ENCODE data around the gene CDKN2B-AS1.

CDKN2B-AS1 gene

DNA sequence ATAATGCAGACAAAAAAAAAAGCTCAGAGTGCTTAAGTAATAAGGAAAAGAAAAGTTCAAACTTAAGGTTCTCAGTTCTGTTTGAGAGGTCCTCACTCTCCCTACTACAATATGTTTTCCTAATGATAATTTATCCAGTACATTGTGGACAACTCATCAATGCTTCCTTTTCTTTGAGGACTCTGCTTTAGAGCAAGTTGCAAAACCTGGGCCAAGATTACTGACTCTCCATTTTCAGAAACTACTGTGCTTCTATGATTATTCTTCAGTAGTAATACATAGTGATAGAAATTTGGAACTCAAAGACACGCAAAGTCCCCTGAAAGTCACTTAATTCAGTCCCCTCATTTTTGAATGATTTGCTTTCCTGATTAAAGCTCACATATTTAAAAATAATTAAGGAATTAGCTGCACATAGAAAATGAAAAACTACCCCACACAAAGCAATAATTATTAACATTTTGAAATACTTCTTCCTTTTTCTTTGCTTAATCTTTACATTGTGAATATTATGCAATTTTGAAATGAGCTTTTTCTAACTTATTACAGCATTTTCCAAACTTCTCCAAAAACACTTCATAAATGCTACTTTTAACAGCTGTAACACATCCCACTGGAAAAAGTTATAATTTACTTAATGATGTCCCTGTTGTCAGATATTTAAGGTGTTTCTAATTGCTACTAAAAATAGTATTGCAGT lies 11.6 kb upstream of the CDKN2B-AS1 start:
- no peak overlapping the region for H3K27ac ChIP-seq
- TF ChIP-seq, protein P1, sequence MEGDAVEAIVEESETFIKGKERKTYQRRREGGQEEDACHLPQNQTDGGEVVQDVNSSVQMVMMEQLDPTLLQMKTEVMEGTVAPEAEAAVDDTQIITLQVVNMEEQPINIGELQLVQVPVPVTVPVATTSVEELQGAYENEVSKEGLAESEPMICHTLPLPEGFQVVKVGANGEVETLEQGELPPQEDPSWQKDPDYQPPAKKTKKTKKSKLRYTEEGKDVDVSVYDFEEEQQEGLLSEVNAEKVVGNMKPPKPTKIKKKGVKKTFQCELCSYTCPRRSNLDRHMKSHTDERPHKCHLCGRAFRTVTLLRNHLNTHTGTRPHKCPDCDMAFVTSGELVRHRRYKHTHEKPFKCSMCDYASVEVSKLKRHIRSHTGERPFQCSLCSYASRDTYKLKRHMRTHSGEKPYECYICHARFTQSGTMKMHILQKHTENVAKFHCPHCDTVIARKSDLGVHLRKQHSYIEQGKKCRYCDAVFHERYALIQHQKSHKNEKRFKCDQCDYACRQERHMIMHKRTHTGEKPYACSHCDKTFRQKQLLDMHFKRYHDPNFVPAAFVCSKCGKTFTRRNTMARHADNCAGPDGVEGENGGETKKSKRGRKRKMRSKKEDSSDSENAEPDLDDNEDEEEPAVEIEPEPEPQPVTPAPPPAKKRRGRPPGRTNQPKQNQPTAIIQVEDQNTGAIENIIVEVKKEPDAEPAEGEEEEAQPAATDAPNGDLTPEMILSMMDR (IDR thresholded peaks at IDR 0.05) = no peak
- DNase-seq (ENCODE audit: low spot score) = no peak
- H3K4me3 ChIP-seq = no peak overlapping the region

DNA sequence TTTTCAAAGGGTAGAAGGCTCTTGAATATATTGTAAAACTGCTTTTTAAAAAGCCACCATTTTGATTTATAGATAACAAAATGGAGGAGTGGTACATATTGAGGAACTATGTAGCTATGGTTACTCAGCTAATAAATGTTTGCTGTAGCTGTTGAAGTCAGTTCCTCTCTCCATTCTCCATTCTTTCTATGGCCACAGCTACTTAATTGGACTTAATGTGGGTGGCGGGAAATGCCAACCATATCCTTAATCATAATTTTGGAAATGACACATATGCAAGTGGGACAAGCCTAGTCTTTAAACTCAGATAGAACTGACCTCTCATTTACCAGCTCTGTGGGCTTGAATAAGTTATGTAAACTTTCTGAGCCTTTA lies 11.0 kb upstream of the CDKN2B-AS1 start:
- Histone ChIP-seq H3K4me3 (no peak overlapping the region), H3K27ac (no peak overlapping the region)
- DNase-seq (ENCODE audit: low spot score) = no peak
- TF ChIP-seq, protein P1 (IDR thresholded peaks at IDR 0.05) = no peak

DNA sequence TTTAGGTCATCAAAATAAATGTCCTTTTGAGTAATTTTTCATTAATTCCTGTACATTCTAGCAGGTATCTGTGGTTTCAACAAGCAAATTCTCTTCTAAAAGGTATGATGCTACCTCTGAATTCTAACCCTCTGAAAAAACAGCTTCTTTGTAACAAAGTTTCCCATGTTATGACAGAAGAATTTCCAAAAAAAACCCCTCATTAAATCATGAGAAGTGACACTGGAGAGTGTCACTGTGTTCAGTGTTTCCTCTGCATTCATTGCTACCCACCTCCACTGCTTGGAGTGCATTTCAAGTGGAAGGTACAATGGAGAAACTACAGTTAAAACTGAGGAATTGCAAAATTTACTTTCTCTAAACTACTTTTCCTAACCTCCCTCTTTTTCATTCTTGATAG lies 10.5 kb upstream of the CDKN2B-AS1 start:
- DNase-seq (ENCODE audit: low spot score) = no peak
- TF ChIP-seq, protein P1 (IDR thresholded peaks at IDR 0.05) = no peak
- Histone ChIP-seq H3K4me3 (no peak overlapping the region), H3K27ac (no peak overlapping the region)

DNA sequence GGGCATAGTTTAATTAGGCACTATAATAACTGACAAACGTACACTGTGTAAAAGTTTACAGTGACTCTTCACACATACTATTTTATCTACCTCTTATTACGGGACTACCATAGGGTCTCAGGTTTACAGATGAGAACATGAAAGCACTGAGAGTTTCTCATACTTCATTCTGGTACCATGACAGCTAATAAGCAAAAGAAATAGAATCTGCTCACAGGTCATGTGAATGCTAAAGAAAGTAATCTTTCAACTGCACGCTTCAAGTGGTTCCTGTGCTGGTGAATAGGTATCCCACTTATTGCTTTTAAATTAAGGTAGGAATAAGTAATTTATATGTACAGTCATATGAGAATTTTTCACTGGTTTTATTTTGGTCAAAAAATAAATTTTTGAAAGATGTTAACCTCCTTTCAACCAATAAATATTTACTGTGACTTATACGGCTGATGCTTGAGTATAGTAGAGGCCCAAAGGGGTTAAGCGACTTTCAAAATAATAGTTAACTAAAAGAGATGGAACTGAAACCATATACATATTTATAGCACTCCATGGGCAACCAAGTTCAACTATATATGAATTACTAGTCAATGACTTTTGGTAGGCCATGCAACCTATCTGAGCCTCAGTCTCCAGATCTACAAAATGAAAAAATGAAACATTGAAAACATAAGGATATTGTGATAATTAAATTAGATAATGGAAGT lies 8.5 kb upstream of the CDKN2B-AS1 start:
- no peak for DNase-seq (ENCODE audit: low spot score)
- Histone ChIP-seq H3K4me3 (no peak overlapping the region), H3K27ac (no peak overlapping the region)
- TF ChIP-seq, protein P1 (IDR thresholded peaks at IDR 0.05) = no peak

DNA sequence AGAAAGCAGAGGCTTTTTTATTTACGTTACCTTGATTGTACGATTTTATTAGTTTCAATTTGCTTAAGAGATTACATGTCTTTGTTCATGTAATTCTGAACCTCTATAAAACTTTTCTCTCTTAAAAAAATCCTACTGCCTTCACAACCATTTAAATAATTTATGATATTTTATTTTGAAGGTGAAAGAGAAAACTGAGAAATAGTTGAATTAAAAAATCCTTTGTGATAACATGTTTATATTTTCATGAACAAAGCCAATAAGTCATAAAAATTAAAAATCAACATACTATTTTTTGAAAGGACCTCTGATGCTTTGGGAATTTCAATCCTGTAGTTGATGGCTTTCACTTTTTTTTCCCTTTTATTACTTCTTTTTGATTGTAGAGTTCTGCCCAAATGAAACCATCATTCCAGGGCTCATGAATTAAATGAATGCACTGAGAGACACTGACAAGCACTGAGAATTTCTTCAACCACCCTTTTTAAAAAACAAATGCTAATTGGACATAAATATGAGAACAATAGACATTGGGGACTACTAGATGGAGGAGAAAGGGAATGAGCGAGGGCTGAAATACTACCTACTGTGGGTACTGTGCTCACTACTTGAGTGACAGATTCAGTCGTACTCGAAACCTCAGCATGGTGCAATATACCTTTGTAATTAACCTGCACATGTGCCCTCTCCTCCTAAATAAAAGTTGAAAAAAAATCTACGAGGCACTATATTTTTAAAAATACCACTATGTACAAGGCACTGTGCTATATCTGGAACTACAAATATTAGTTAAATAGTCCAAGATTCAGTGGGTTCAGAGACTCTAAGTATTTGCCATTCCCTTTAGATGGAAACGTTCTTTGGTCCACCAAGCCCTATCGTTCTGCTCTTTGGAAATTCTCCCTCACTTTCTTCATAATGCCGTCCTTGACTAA lies 6.3 kb upstream of the CDKN2B-AS1 start:
- Histone ChIP-seq H3K4me3 (no peak overlapping the region), H3K27ac (no peak overlapping the region)
- no peak for DNase-seq (ENCODE audit: low spot score)
- TF ChIP-seq, protein P1 (IDR thresholded peaks at IDR 0.05) = no peak

DNA sequence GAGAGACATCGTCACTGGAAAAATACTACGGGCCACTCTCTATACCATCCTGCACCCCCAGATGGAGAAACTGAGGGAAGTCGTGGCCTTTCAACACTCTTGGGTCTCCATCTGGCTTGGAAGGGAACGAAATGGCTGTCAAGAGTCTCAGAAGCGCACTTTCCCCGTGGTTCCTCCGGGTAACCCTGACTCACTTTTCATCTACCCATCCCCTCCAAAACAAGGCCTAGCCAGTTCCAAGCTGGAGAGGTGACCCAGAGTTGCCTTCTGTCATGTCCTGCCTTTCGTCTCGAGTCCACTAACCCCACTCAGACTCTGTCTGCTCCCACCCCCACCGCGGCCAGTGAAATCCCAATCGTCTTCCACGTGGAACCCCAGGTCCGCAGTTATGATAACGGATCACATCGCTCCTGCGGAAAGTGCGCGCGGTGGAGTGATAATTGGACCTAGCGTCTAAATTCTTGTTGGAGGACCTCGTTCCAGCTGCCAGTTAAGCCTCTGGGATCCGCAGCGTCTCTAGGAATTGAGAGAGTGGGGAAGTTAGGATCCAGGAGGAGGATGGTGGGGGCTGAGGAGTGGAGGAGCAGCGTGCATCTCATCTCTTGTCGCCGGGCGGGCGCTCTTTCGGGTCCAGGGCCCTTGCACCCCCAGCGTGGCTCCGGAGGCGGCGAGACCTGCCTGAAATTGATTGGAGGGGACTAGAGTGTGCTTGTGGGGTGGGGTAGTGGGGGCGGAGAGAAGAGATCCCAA lies 5.0 kb upstream of the CDKN2B-AS1 start:
- TF ChIP-seq, protein P1 (IDR thresholded peaks at IDR 0.05) = no peak
- no peak overlapping the region for H3K4me3 ChIP-seq
- no peak for DNase-seq (ENCODE audit: low spot score)
- no peak overlapping the region for H3K27ac ChIP-seq

All from coronary artery (tissue), 2 donors.